ENCODE results near the gene ZNF576.
"Not testable (repeated sequence)": the region's sequence is repeated elsewhere in the genome, so short reads cannot be mapped to it uniquely, and the experiment has no call there.

The ZNF576 gene

GRCh38 chr19:43584484-43584883 is 11.9 kb upstream of the ZNF576 start:
- H3K27ac Mint-ChIP-seq: peak overlapping the region; percentile 32 to 72
- H3K9me3 Mint-ChIP-seq: no peaks in the 10 kb centered on the region
- peak; percentile 28 for ATAC-seq (replicated peaks)
- H3K4me3 Mint-ChIP-seq: no peak overlapping the region
- peaks cover 7 to 16% of the 10 kb centered on the region in 2 donors for H3K4me1 Mint-ChIP-seq (ENCODE audit: low read depth in 2 of 2)
- H3K27me3 Mint-ChIP-seq: no peaks in the 10 kb centered on the region
- peaks cover 7% of the 10 kb centered on the region for H3K36me3 Mint-ChIP-seq (ENCODE audit: insufficient read depth)
- DNase-seq: no peak

- no peaks in the 10 kb centered on the region for H3K9me3 Mint-ChIP-seq
- no peak for ATAC-seq (replicated peaks)
Measured at GRCh38 chr19:43586346-43586745, 10.0 kb upstream of the ZNF576 start.

GRCh38 chr19:43587029-43587428 is 9.4 kb upstream of the ZNF576 start:
- H3K9me3 Mint-ChIP-seq; ATAC-seq (replicated peaks); DNase-seq; H3K27ac Mint-ChIP-seq; H3K4me3 Mint-ChIP-seq; H3K27me3 Mint-ChIP-seq: not testable (repeated sequence)
- Mint-ChIP-seq H3K4me1 (ENCODE audit: low read depth in 2 of 2) (peaks cover 12 to 14% of the 10 kb centered on the region in 2 donors), H3K36me3 (ENCODE audit: insufficient read depth) (peaks cover 18% of the 10 kb centered on the region)

More at GRCh38 chr19:43586346-43586745, 10.0 kb upstream of the ZNF576 start:
- H3K36me3 Mint-ChIP-seq (ENCODE audit: insufficient read depth): peaks cover 12% of the 10 kb centered on the region
- H3K4me3 Mint-ChIP-seq: no peak overlapping the region
- no peaks in the 10 kb centered on the region for H3K27me3 Mint-ChIP-seq
- DNase-seq: no peak
- H3K27ac Mint-ChIP-seq: peak overlapping the region; percentile 38 to 72
- peaks cover 12 to 17% of the 10 kb centered on the region in 2 donors for H3K4me1 Mint-ChIP-seq (ENCODE audit: low read depth in 2 of 2)

- peak overlapping the region; percentile 75 to 77 for H3K27ac Mint-ChIP-seq
Measured at GRCh38 chr19:43589277-43589676, 7.1 kb upstream of the ZNF576 start.

DNA sequence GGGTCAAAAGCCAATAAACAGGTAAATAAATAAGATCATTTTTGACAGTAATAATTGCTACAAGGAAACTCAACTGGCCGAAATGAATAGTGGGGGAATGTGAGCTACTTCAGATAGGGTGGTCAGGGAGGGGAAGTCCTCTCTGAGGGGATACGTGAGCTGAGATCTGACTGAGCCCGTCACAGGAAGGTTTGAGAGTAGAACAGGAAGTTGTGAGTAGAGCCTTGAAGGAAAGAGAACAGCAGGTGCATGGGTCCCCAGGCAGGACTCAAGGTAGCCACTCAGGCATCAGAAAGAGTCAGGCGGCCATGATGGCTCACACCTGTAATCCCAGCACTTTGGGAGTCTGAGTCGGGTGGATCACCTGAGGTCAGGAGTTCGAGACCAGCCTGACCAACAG is 6.7 kb upstream of the ZNF576 start:
- Mint-ChIP-seq H3K27me3 (no peaks in the 10 kb centered on the region), H3K36me3 (ENCODE audit: insufficient read depth) (peaks cover 24% of the 10 kb centered on the region), H3K4me3 (no peak overlapping the region), H3K4me1 (ENCODE audit: low read depth in 2 of 2) (peaks cover 21% of the 10 kb centered on the region in 2 donors), H3K27ac (peak overlapping the region; percentile 75 to 77), H3K9me3 (no peaks in the 10 kb centered on the region)
- no peak for DNase-seq
- ATAC-seq (replicated peaks): no peak

More at GRCh38 chr19:43589277-43589676, 7.1 kb upstream of the ZNF576 start:
- DNase-seq: no peak
- Mint-ChIP-seq H3K4me3 (no peak overlapping the region), H3K27me3 (no peaks in the 10 kb centered on the region), H3K4me1 (ENCODE audit: low read depth in 2 of 2) (peaks cover 21 to 22% of the 10 kb centered on the region in 2 donors), H3K9me3 (no peaks in the 10 kb centered on the region), H3K36me3 (ENCODE audit: insufficient read depth) (peaks cover 24% of the 10 kb centered on the region)
- ATAC-seq (replicated peaks): no peak

- Mint-ChIP-seq H3K27ac (peak overlapping the region in 1 of 2 donors; percentile 77), H3K4me1 (ENCODE audit: low read depth in 2 of 2) (peaks cover 36 to 40% of the 10 kb centered on the region in 2 donors), H3K27me3 (no peaks in the 10 kb centered on the region), H3K4me3 (peak overlapping the region in 1 of 2 donors; percentile 42), H3K9me3 (no peaks in the 10 kb centered on the region), H3K36me3 (ENCODE audit: insufficient read depth) (peaks cover 38% of the 10 kb centered on the region)
- DNase-seq: no peak
- no peak for ATAC-seq (replicated peaks)
Measured at GRCh38 chr19:43591904-43592772, 4.3 kb upstream of the ZNF576 start.

DNA sequence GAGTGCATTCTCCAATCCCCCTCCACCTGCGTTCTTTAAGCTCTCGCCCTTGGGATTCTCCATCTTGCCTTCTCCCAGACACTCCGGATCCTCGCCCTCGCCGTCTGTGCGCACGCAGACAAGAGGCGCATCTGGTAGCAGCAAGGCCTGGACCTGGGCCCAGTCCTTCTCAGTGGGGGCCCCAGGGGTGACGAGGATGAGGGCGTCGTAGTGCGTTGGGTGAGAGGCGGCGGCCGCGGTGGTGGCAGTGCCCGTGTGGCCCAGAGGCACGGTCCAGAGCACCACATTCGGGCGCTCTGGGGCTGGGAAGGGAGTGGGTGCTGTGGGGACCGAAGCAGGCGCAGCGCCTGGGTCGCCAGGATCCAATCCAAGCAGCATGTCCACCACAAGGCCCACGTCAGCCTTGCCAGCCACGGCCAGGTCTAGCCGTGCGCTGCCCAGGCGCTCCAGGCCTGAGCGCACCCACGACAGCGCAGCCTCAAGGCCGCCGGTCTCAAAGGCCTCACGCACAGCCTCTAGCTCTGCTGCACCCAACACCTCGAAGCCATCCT is 3.5 kb upstream of the ZNF576 start:
- Mint-ChIP-seq H3K4me3 (peak overlapping the region in 1 of 2 donors; percentile 42), H3K27me3 (no peaks in the 10 kb centered on the region), H3K9me3 (no peaks in the 10 kb centered on the region), H3K36me3 (ENCODE audit: insufficient read depth) (peaks cover 40% of the 10 kb centered on the region), H3K4me1 (ENCODE audit: low read depth in 2 of 2) (peaks cover 43 to 45% of the 10 kb centered on the region in 2 donors), H3K27ac (peak overlapping the region; percentile 23 to 80)
- ATAC-seq (replicated peaks): no peak
- DNase-seq: no peak

DNA sequence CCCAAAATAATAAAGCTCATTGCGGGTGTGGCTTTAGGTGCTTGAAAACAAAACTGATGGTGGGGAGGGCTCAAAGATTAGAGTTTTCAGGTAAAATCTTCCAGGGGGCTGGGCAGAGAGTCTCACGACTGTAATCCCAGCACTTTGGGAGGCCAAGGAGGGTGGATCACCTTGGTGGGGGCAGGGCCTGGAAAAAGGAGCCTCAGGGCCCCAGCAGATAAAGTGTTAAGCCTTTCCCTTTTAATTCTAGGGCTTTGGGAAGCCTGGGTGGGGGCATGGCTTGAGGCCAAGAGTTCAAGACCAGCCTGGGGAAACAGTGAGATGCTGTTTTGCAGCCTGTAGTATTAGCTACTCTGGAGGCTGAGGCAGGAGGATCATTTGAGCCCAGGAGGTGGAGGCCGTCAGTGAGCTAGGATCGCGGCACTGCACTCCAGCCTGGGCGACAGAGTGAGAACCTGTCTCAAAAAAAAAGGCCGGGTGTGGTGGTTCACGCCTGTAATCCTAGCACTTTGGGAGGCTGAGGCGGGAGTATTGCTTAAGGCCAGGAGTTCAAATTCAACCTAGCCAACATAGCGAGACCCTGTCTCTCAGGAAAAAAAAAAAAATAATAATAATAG is 2.2 kb upstream of the ZNF576 start:
- Mint-ChIP-seq H3K27me3 (no peaks in the 10 kb centered on the region), H3K36me3 (ENCODE audit: insufficient read depth) (peaks cover 41% of the 10 kb centered on the region), H3K4me3 (peak overlapping the region; percentile 96 to 97), H3K9me3 (no peaks in the 10 kb centered on the region), H3K4me1 (ENCODE audit: low read depth in 2 of 2) (peaks cover 49 to 53% of the 10 kb centered on the region in 2 donors), H3K27ac (peak overlapping the region; percentile 23 to 100)
- no peak for ATAC-seq (replicated peaks)
- DNase-seq: no peak

- DNase-seq: peak; percentile 61 to 71 (median 71)
- H3K4me3 Mint-ChIP-seq: peak overlapping the region; percentile 96 to 97
- peak; percentile 61 for ATAC-seq (replicated peaks)
- no peaks in the 10 kb centered on the region for H3K9me3 Mint-ChIP-seq
- H3K27me3 Mint-ChIP-seq: no peaks in the 10 kb centered on the region
- peaks cover 43% of the 10 kb centered on the region for H3K36me3 Mint-ChIP-seq (ENCODE audit: insufficient read depth)
- H3K27ac Mint-ChIP-seq: peak overlapping the region; percentile 100
- H3K4me1 Mint-ChIP-seq (ENCODE audit: low read depth in 2 of 2): peaks cover 44 to 48% of the 10 kb centered on the region in 2 donors
Measured at GRCh38 chr19:43594710-43595604, 1.4 kb upstream of the ZNF576 start.

DNA sequence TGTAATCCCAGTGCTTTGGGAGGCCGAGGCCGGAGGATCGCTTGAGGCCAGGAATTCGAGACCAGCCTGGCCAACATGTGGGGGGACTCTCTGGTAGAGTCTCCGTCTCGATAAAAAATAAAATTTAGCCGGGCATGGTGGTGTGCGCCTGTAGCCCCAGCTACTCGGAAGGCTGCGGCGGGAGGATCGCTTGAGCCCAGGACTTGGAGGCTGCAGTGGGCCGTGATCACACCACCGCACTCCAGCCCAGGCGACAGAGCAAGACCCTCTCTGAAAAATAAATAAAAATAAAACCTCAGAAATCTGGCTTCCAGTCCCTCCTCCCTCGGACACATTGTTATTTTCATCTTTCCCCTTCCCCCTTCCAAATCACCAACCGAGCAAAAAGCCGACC is 793 bp upstream of the ZNF576 start:
- ATAC-seq (replicated peaks) (peak; percentile 10), DNase-seq (peak in 1 of 3 experiments; percentile 16)
- Mint-ChIP-seq H3K4me1 (ENCODE audit: low read depth in 2 of 2) (peaks cover 43 to 45% of the 10 kb centered on the region in 2 donors), H3K9me3 (no peaks in the 10 kb centered on the region), H3K27me3 (no peaks in the 10 kb centered on the region), H3K4me3 (peak overlapping the region; percentile 96 to 97), H3K36me3 (ENCODE audit: insufficient read depth) (peaks cover 43% of the 10 kb centered on the region), H3K27ac (peak overlapping the region; percentile 100)

DNA sequence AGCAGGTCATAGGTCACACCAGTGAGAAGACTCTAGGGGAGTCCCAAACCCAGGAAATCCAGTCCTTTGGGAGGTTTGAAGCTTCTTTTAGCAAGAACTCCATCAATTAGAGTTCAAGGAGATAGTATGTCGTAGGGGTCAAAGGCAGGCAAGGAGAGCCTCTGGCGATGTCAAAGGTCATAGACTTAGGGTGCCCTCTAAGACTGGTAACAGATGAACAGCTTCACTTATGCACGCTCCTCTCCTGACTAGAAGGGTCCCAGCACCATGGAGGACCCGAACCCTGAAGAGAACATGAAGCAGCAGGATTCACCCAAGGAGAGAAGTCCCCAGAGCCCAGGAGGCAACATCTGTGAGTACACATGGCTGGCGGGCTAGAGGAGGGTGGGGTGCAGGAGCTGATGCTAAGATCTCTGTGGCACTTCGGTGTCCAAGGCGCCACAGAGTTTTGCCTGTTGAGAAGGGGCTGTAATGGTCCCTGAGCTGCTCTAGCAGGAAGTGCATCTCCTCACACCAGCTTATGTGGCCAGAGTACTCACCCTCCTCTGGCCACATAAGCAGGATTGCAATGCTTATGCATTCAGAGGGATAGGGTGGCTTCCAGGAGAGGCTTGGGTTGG is 557 bp downstream of the ZNF576 start:
- ATAC-seq (replicated peaks) (no peak), DNase-seq (no peak)
- peak overlapping the region; percentile 100 for H3K27ac Mint-ChIP-seq
- no peaks in the 10 kb centered on the region for H3K27me3 Mint-ChIP-seq
- H3K36me3 Mint-ChIP-seq (ENCODE audit: insufficient read depth): peaks cover 39% of the 10 kb centered on the region
- peak overlapping the region; percentile 96 to 97 for H3K4me3 Mint-ChIP-seq
- peaks cover 41% of the 10 kb centered on the region in 2 donors for H3K4me1 Mint-ChIP-seq (ENCODE audit: low read depth in 2 of 2)
- no peaks in the 10 kb centered on the region for H3K9me3 Mint-ChIP-seq

DNA sequence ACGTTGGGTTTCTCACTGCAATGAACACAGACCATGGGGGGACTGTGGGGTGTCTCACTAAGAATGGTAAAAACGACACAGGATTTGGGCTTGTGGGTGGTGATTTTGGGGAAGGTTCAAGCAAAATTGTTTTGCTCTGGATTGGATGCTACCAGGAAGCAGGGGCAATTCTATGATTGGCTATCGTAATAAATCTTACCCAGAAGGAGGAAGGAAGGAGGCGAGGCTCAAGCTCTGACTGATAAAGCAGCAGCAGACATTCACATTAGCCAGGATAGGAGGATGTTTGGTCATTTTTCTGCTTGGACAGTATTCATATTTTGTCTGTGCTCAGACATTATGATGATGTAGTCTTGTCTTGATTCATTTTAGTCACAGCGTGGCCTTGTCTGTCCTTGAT is 1.5 kb downstream of the ZNF576 start:
- Mint-ChIP-seq H3K27me3 (no peaks in the 10 kb centered on the region), H3K9me3 (no peaks in the 10 kb centered on the region), H3K4me1 (ENCODE audit: low read depth in 2 of 2) (peaks cover 37 to 41% of the 10 kb centered on the region in 2 donors), H3K4me3 (peak overlapping the region; percentile 96 to 97), H3K27ac (peak overlapping the region; percentile 100), H3K36me3 (ENCODE audit: insufficient read depth) (peaks cover 36% of the 10 kb centered on the region)
- ATAC-seq (replicated peaks) (no peak), DNase-seq (no peak)
